ENCODE measurements around the gene CST1.
"Not testable (repeated sequence)": the region's sequence is repeated elsewhere in the genome, so short reads cannot be mapped to it uniquely, and the experiment has no call there.

CST1 gene, protein sequence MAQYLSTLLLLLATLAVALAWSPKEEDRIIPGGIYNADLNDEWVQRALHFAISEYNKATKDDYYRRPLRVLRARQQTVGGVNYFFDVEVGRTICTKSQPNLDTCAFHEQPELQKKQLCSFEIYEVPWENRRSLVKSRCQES

DNA sequence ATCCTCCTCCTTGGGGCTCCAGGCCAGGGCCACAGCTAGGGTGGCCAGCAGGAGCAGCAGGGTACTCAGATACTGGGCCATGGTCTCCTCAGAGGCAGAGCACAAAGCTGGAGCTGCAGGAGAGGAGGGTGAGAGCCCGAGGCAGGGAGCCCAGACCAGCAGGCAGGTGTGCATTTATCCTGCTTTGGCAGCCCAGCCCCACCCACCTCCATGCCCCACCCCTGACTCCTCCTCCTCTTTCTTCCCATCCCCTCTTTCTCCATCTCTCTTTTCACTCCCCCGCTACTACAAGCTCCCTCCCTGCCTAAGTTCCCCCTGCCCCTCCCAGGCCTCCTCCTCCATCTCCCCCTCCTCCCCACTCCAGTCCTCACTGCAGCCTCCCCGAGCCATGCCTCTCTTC, at the start of gene CST1:
Gene CST1, minus strand, starts transcription at position 150 of the 400 bp plus-strand sequence. Its CDS starts 69 bp downstream, at position 81.
- DNase-seq, result not testable (repeated sequence)

DNA sequence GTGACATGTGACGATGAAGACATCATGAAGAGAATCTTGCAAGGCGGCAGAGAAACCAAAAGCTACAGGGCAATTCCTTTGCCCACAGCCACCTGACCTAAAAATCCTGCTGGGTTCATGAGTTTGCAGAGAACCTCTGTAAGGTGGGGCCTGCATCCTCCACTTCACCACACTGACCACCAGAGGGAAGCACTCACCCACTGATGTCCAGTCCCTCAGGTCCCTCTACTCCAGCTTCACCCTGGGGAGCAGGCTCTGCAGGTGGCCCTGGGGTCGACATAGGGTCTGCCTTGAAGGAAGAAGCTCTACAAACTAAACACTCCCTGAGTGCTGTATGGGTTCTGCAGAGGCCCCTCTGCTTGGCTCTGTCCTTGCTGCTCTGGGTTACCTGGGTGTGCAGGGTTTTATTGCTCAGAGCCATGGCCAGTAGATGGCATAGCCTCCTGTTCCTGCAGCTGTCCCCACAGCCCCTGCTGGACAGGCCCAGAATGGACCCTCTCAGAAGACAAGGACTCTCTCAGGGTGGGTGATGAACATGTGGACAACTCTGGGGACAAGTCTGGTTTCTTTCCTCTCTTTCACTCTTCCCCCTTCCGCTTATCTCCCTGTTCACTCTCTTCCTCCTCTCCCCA, 48.6 kb upstream of the CST1 start:
- DNase-seq, result not testable (repeated sequence)

DNA sequence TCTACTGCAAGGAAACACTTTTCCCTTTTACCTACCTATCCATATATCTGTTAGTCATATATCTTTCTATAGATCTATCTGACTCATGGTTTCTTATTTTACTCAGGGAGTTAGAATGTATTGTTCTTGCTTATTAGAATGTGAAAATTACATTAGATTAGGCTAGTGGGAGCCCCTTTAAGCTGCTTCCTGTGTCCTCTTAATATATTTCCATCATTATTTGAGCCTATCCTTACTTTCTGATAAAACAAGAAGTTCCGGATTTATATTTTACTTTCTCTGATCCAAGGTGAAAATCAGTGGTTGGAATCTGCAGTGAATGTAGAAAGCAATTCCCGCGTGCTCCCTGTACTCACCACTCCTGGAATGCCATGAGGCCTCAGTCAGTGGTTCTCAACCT, 44.8 kb upstream of the CST1 start:
- DNase-seq, result no peak

DNA sequence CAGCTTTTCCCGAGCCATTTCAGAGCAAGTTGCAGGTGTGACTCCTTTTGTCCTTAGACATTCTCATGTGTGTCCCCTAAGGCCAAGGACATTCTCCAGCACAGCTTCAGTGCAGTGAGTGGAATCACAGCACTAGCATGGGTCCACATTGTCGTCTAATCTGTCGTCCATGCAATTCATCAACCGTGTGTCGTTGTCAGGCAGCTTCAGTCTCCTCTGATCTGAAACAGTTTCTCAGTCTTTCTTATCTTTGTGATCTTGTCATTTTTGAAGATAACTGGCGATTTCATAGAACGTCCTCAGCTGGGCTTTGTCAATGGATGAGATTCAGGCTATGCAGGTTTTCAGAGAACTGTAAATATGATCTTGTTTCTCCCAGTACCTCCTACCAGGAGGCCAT, 44.1 kb upstream of the CST1 start:
- DNase-seq, result no peak

DNA sequence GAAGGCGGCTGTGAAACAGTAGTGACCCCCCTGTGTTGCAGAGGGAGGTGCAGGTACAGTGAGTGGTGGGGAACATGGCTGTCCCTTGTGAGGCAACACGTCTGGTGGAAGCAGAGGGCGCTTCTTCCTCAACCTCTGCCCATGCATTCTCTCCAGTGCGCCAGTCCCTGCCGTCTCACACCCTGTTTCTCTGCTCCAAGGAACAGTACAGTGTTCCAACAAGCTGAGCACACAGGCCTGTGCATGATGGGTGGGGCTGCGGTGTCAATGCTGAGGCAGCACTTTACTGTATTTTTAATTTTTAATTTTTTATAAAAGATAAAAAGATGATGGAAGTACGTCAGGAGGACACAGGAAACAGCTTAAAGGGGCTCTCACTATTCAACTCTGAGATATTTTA, 43.3 kb upstream of the CST1 start:
- no peak for DNase-seq

DNA sequence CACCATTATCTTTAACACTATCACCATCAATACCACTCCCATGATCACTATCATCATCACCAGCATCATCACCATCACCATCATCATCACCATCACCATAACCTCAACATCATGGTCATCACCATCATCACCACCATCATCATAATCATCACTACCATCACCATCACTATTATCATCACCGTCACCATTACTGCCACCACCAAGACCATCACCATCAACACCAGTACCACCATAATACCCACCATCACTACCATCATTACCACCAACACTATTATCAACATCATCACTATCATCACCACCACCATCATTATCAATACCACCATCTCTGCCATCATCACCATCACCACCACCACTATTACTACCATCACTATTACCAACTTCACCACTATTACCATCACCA, 32.7 kb upstream of the CST1 start:
- no peak for DNase-seq

DNA sequence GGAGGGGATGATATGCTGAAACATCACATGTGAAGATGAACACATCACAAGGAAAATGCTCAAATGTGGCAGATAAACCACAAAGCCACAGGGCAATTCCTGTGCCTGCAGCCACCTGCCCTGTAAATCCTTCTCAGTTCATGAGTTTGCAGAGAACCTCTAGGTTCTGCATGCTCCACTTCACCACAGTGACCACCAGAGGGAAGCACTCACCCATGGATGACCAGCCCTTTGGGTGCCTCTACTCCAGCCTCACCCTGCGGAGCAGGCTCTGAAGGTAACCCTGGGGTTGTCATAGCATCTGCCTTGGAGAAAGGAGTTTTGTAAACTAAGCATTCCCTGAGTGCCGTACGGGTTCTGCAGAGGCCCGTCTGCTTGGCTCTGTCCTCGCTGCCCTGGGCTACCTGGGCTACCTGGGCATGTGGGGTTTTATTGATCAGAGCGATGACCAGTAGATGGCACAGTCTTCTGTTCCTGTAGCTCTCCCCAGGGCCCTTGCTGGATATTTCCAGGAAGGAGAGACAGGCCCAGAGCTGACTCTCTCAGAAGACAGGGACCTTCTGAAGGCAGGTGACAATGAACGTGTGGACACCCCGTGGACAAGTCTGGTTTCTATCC, 31.7 kb upstream of the CST1 start:
- no peak for DNase-seq

DNA sequence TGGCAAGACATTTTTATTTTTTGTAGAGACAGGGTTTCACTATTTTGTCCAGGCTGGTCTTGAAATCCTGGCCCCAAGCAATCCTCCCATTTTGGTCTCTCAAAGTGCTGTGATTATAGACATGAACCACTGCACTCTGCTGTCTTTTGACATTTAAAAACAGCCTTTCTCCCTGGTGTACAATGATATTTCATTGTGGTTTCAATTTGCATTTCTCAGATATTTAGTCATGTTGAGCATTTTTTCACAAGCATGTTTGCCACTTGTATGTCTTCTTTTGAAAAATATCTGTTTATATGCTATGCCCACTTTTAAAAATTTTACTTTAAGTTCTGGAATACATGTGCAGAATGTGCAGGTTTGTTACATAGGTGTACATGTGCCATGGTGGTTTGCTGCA, 27.9 kb upstream of the CST1 start:
- not testable (repeated sequence) for DNase-seq

DNA sequence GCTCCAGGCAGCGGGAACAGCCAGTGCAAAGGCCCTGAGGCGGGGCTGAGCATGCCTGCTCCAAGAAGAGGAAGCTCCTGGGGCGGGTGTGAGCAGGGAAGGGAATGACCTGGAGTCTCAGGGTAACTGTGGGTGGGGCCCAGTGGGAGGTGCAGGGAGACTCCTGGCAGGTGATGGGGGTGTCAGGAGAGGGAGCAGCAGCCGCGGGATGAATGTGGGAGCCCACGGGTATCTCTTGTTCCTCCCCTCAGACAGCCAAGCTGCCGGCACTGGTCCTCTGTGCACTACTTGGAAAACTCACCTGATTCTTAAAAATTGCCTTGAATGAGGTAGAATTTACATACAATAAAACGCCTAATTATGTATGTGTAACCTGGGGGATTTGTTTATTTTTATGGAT, 26.6 kb upstream of the CST1 start:
- not testable (repeated sequence) for DNase-seq

DNA sequence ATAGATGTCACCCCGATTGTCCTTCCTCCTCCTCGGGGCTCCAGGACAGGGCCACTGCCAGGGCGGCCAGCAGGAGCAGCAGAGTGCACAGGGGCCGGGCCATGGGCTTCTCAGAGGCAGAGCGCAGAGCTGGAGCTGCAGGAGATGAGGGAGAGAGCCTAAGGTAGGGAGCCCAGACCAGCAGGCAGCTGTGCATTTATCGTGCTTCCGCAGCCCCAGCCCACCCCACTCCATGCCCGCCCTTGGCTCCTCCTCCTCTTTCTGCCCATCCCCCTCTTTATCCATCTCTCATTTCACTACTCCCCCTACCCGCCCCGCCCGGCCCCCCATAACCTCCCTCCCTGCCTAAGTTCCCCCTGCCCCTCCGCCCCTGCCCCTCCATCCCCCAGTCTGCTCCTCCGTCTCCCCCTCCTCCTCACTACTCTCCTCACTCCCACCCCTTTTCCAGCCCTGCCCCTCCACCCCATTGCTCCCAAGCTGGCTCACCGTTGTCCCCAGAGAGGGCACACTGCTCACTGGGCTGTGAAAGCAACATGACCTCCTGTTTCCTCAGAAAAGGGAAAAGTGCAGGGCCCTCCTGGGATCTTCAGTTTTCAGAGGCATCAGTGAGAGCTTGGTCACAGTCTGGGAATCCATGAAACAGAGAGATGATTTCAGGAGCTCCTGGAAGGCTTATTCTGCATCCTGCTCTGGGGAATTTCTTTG, 25.5 kb upstream of the CST1 start:
- no peak for DNase-seq

DNA sequence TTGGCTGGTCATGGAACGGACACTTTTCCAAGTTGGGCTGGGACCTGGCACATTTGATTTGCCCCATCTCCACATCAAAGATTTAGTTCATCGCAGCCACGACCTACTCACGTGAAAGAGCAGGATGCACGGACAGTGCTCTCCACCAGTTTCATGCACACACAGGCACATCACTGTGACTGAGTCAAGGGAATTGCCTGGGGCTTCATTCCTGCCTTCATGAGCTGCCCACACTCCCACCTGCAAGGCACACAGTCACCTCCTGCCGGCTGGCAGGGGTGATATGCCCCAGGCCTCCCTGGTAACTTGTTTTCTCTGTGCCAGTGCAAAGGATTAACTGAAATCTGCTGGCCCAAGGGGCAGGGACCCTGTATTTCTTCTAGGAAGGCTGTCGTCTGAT, 23.3 kb upstream of the CST1 start:
- no peak for DNase-seq

DNA sequence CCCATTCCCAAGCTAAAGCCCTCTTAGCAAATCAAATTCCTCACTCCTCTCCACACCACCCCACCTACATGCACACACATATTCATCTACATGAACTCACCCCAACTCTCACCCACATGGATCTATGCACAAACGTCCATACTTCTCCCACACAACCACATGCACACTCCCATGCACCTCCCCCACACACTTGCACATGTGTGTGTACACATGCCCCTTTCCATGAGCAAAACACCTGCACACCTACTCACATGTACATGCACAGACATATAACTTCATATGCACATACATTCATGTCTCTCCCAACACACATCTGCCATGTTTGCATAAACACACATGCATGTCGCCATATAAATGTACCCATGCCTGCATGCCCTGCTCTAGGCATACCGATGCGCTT, 22.8 kb upstream of the CST1 start:
- no peak for DNase-seq

DNA sequence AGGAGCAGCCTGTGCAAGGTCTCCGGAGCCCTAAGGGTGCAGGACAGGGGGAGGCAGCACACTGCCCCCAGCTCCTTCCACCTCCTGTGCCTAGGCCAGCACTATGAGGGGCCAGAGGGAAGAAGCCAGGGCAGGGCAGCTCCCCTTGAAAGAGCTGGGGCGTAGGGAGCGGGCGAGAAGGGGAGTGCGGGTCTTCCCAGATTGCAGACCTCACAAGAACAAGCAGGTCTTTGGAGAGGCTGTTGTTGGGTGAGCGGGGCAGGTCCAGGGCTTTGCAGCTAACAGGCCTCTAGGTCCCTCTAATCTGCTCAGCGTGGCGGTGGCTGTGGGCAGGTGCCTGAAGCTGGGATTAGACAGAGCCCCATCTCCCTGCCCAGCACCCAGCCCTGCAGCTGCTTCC, 22.4 kb upstream of the CST1 start:
- DNase-seq, result no peak

DNA sequence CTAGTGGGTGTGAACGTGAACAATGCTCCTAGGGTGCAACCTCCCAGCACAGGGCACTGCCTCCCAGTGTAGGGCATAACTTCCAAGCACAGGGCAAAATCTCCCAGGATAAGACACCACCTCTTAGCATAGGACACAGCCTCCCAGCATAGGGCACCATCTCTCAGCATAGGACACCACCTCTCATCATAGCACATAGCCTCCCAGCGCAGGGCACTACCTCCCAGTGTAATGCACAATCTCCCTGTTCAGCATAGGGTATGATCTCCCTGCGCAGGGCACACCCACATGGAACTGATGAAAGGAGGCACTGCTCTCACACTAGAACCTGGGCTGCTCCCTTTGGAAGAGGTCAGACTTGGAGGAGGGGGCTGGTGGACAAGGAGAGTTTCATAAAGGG, 21.3 kb upstream of the CST1 start:
- DNase-seq, result no peak

DNA sequence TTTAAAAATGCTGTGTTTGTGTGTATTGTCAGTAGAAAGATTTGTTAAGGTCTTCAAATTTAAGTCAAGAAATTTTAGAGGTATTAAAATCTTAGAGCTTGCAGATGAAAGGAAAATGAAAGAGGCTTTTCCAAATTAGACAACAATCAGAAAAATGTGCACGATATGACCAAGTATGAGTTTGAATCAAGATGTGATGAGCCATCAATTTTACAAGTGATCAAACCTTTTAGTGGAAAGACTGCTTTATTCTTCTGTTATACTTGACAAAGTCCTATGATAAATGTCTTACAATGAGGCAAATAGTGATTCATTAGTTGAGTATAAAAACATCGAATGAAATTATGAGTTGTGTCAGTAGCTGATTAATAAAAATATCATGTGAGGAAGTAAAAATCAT, 19.6 kb upstream of the CST1 start:
- no peak for DNase-seq

DNA sequence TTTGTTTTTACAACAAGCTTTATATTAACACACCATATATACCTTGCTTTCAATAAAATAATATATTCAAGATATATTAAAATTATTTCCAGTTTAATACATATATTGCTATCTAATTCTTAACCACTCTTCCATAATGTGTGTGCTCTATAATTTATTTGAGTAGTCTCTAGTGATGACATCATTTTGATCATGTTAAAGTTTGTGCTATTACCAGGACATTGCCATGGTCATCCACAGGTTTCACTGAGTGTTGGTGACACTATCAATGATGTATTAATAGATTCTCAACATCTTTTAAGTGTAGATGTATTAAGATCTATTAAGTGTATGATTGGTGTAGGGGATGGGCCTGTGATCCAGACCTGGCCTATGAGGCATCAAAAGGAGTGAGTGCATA, 17.8 kb upstream of the CST1 start:
- DNase-seq, result not testable (repeated sequence)

DNA sequence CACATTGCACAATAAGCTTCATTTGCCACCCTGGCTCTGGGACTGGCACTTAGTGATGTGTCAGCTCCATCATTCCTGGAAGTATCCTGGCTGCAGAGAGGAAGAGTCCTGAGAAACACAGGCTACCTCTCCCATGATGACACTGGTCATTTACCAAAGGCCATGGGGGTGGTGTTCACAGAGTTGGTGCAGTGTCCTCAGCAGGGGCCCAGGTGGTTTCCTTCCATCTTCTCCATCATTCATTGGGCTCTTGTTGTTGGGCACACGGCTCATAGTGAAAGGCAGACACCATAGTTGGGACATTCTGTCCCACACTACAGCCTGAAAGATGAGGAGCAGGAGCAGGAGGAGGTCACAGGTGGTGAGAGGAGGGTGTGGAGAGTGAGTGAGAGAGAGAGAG, 15.8 kb upstream of the CST1 start:
- DNase-seq, result no peak

DNA sequence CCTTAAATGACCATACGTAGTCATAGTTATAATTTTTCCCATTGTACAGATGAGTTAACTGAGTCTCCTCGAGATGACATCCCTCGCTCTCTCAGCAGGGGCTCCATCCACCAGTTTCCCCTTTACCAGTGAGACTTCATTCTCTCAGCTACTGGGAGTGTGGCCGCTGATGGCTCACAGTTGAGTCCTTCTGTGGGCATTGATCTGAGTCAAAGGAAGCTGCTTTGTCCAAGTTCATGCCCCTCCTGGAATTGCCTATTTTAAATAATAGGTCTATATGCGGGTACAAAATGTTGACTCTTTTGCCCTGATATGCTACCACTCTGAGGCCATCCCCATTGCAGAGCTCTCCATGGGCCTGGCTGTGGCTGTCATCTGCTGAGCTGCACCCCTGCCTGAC, 14.8 kb upstream of the CST1 start:
- DNase-seq, result no peak

DNA sequence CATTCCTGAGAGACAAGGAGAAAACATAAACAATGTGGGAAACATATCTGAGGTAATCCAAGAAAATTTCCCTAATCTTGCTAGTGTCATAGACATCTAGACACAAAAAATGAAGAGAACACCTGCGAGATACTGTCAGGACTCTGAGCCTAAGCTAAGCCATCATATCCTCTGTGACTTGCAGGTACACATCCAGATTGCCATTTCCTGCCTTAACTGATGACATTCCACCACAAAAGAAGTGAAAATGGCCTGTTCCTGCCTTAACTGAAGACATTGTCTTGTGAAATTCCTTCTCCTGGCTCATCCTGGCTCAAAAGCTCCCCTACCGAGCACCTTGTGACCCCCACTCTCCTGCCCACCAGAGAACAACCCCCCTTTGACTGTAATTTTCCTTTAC, 13.9 kb upstream of the CST1 start:
- not testable (repeated sequence) for DNase-seq

DNA sequence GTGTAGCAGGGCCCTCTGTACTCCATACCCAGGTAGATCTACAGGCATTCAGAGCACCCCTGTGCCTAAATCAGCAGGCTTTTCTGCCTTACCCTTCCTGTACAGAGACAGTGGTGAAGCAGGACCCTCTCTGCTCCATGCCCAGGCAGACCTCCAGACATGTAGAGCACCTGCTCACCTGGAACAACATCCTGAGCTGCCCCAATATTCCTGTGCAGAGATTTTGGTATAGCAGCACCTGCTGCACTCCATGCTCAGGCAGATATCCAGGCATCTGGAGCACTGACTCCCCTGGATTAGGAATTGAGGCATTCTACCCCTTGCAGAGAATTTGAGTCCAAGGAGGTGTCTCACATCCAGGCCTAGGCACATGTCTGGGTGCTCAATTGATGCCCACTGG, 12.6 kb upstream of the CST1 start:
- no peak for DNase-seq

DNA sequence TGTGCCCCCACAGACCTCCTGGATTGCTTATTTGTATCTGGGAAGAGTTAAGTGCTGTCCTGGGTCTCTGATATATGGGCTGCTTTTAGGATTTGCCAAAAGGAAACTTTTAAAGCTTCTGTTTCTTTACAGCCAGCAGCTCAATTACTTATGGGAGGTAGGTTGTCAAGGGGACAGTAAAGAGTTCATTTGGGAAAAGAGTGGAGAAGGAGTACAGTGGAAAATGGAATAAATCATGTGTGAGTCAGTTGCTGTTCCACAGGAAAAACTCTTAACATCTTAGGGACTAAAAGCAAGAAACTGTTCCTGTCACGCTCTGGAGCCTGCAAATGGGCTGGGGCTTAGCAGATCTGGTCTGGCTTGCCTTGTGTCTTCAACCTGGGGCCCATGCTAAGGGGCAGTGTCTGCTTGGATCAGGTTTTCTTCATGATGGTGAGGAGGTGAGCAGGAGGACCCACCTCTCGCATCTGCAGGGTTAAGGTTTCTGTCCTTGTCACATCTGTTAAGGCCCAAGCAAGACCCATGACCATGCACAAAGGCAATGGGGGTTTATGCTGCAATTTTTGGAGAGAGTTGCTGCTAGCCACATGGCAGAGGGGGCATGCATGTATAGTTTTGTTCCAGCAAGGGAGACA, 8.7 kb upstream of the CST1 start:
- DNase-seq, result no peak

DNA sequence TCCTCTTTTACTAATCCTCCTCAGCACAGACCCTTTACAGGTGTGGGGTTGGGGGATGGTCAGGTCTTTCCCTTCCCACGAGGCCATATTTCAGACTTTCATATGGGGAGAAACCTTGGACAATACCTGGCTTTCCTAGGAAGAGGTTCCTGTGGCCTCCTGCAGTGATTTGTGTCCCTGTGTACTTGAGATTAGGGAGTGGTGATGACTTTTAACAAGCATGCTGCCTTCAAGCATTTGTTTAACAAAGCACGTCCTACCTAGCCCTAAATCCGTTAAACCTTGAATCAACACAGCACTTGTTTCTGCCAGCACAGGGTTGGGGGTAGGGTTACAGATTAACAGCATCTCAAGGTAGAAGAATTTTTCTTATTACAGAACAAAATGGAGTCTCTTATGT, 6.1 kb upstream of the CST1 start:
- DNase-seq, result not testable (repeated sequence)

DNA sequence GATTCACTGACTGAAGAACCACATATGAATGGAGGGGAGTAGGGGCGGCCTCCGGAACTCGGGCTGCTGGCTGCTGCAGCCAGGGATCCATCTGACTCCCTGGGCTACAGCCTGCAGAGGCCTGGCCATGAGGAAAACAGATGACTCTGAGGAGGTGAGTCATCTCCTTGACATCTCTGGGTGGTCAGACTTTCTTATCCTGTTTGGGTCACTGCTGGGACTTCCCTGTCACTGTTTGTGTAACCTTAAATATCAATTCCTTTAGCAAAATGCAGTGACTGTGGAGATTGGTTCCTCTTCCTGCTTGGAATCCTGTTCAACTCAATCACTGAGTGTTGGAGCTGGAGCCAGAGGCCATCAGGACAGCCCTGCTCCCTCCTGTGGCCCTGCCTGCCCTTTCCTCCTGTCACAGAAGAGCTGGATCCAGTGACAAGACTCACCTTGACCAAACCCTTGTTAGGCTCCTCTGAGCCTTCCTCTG, 4.4 kb upstream of the CST1 start:
- DNase-seq, result not testable (repeated sequence)

DNA sequence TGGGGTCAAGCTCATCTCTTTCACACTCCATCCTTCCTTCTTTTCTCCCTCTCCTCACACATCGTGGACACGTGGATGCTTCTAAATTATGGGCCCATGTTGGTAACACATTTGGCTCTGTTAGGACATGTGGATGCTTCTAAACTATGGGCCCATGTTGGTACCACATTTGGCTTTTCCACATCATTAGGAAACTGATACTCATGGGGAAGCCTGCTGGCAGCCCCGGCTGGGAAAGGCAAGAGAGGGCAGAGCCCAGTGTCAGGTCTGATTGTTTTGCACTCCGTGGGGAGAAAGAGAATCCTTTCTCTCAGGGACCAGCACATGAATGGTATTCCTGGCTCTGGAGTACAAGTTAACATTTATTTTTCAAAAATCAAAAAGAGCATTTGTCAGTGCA, 4.0 kb upstream of the CST1 start:
- DNase-seq, result no peak

Measured in SHP77 treated with DMSO at 0.1 percent for 48 hours (cell line).